Stomach smooth muscle (tissue), 2 donors: ENCODE data around the gene SP3.
"Not testable (repeated sequence)": the region's sequence is repeated elsewhere in the genome, so short reads cannot be mapped to it uniquely, and the experiment has no call there.

ENCODE experiments used
- H3K27ac ChIP-seq: one replicate; pipeline ENCODE4 v1.7.0; 2013; ENCODE audit warnings: mild to moderate bottlenecking, low read length, inconsistent platforms
- H3K27me3 ChIP-seq, 2 donors: one replicate each; pipeline ENCODE4 v1.7.0; 2013; ENCODE audit warnings: low read length in 2 of 2; ENCODE audit not compliant: insufficient read depth in 2 of 2, control insufficient read depth in 1 of 2
- H3K36me3 ChIP-seq, 2 donors: one replicate each; pipeline ENCODE4 v1.7.0; 2013; ENCODE audit warnings: low read length in 2 of 2; ENCODE audit not compliant: control insufficient read depth in 2 of 2, insufficient read depth in 2 of 2
- H3K4me1 ChIP-seq: one replicate; pipeline ENCODE4 v1.7.0; 2013; ENCODE audit warnings: low read length; ENCODE audit not compliant: control insufficient read depth, insufficient read depth
- H3K4me3 ChIP-seq, 2 donors: one replicate each; pipeline ENCODE4 v1.7.0; 2013; ENCODE audit warnings: low read length in 2 of 2
- H3K9ac ChIP-seq, 2 donors: one replicate each; pipeline ENCODE4 v1.7.0; 2013; ENCODE audit warnings: low read length in 2 of 2, mild to moderate bottlenecking in 1 of 2
- H3K9me3 ChIP-seq, 2 donors: one replicate each; pipeline ENCODE4 v1.7.0; 2013; ENCODE audit warnings: low read length in 2 of 2; ENCODE audit not compliant: control insufficient read depth in 2 of 2
- donor health status: healthy.
- donor health status: Pancreatic carcinoma.

SP3 gene

DNA sequence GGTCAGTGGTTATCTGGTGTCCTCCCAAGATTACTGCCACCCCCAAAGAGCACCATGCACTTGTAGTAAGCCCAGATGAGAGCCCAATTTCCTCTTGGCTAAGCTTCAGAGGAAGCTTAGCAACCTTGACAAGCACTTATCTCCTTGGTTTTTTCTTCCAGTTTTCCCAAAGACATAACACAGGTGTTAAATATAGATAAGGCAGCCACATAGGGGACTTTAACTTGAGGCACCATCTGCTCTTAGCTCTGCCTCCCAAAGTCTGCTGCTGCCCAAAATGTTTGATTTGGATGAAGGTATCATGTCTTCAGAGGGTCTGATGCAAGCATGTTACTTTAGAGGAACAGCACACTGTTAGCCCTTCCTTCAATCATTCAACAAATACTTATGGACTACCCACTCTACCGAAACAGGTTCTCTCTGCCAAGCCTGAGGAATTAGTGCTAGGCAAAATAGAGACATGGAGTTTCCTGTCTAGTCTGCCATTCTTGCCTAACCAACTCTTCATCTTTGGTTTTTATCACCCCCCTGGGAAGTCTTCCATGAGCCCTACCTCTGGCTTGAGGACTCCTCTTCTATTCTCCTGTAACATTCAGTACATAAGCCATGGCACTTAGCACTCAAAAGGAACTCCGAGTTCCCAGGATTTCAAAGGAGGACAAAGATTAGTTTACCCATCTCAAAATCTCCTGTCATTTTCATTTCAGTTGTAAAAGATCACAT is 73.7 kb downstream of the SP3 start:
- Histone ChIP-seq H3K4me1 (no peaks in the 10 kb centered on the region), H3K9me3 (no peaks in the 10 kb centered on the region), H3K4me3 (no peak overlapping the region), H3K27ac (no peak overlapping the region), H3K36me3 (no peaks in the 10 kb centered on the region), H3K9ac (no peak overlapping the region), H3K27me3 (peaks cover 0 to 2% of the 10 kb centered on the region in 2 donors)

DNA sequence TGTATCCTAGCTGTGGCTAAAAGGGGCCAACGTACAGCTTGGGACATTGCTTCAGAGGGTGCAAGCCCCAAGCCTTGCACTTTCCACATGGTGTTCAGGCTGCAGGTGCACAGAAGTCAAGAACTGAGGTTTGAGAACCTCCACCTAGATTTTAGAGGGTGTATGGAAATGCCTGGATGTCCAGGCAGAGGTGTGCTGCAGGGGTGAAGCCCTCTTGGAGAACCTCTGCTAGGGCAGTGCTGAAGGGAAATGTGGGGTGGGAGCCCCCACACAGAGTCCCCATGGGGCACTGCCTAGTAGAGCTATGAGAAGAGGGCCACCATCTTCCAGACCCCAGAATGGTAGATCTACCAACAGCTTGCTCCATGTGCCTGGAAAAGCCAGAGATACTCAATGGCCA is 75.7 kb downstream of the SP3 start:
- H3K4me3 ChIP-seq, H3K9me3 ChIP-seq, H3K9ac ChIP-seq, H3K27ac ChIP-seq, H3K4me1 ChIP-seq, H3K36me3 ChIP-seq, H3K27me3 ChIP-seq: not testable (repeated sequence)

DNA sequence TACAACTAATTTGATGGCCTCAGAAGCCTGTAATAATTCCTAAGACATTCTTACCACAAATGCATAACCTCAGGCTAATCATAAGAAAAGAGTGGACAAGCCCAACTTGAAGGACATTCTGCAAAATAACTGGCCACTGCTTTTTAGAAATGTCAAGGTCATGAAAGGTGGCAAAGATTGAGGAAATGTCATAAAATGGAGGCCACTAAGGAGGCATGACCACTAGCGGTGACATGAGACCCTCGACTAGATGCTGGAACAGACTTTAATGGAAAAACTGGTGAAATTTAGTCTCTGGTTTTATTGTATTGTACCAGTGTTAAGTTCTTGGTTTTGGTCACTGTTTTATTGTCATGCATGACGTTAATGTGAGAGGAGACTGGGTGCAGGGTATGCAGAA is 78.6 kb downstream of the SP3 start:
- Histone ChIP-seq H3K36me3 (no peaks in the 10 kb centered on the region), H3K9ac (no peak overlapping the region), H3K27ac (no peak overlapping the region), H3K27me3 (peaks cover 0 to 2% of the 10 kb centered on the region in 2 donors), H3K9me3 (no peaks in the 10 kb centered on the region), H3K4me3 (no peak overlapping the region), H3K4me1 (no peaks in the 10 kb centered on the region)

DNA sequence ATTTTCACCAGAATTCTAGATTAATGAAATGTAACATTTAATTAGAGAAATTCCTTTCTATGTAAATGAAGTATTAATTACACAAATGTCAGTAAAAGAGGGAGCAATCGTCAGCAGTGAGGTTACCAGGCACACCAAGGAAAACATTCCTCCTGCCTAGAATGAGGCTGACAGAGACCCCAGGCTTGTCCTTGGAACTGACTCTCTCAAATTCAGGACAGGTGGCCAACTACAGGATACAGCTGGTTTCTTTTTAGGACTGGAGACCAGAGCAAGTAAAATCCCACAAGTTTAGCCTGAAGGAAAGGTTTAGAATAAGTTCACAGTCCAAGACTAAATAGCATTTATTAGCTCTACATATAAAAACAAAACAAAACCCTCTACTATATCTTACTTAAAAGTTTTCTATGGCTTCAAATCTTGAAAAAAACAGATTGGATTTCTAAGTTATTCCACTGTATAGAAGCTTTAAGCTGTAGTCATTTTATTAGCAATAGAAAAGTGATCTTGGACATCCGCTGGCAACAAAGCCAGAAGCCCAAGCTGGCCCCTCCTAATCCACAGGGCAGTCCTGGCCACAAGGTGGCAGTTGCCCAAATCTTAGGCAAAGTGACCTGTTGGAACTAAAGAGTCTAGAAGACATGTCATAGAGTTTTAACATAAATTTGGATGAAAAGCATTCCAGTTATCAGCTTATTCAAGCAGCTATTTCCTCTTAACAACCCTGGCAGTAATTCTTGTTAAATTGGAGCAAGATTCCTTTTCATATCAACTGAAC is 81.0 kb downstream of the SP3 start:
- Histone ChIP-seq H3K9me3 (no peaks in the 10 kb centered on the region), H3K4me3 (no peak overlapping the region), H3K27me3 (no peaks in the 10 kb centered on the region), H3K4me1 (no peaks in the 10 kb centered on the region), H3K9ac (no peak overlapping the region), H3K27ac (no peak overlapping the region), H3K36me3 (no peaks in the 10 kb centered on the region)

DNA sequence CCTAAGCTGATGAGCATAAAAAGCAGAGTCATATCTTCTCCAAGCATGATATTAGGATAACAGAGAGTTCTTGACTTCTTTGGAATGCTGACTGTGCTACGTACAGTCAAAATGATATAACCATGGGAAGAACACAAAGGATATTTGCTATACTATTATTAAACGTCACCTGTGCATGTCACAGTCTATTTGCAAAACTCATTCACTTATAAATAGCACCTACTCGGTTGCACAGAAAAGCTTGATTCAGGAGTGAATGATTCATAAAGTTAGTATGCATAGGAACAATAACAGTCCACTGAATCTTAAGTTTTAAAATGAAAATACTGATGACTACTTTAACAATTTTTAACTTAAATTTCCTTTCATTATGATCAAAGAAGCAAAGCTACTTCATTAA is 83.3 kb downstream of the SP3 start:
- no peaks in the 10 kb centered on the region for H3K27me3 ChIP-seq
- H3K4me1 ChIP-seq = no peaks in the 10 kb centered on the region
- no peaks in the 10 kb centered on the region for H3K36me3 ChIP-seq
- H3K9me3 ChIP-seq = no peaks in the 10 kb centered on the region
- H3K4me3 ChIP-seq = no peak overlapping the region
- H3K9ac ChIP-seq = no peak overlapping the region
- H3K27ac ChIP-seq = no peak overlapping the region

DNA sequence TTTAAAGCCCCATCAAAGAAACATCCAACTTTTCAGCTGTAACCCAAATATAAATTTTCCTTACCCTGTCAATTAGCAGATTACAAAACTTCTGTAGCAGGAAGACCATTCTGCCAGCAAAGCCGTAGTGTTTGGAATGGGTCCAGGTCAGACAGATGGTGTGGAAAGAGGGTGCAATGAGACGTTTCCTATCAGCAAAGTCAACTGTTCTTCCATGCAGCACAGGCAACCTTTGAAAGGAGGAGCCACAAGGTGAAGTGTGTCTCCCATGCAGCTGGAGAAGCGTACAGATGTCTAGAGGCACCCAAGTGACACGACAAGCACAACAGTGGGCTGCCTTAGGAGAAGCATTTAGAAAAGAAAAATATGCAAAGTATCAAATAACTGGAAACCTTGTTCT is 83.7 kb downstream of the SP3 start:
- Histone ChIP-seq H3K9ac (no peak overlapping the region), H3K4me3 (no peak overlapping the region), H3K27ac (no peak overlapping the region), H3K36me3 (no peaks in the 10 kb centered on the region), H3K4me1 (no peaks in the 10 kb centered on the region), H3K9me3 (no peaks in the 10 kb centered on the region), H3K27me3 (no peaks in the 10 kb centered on the region)

DNA sequence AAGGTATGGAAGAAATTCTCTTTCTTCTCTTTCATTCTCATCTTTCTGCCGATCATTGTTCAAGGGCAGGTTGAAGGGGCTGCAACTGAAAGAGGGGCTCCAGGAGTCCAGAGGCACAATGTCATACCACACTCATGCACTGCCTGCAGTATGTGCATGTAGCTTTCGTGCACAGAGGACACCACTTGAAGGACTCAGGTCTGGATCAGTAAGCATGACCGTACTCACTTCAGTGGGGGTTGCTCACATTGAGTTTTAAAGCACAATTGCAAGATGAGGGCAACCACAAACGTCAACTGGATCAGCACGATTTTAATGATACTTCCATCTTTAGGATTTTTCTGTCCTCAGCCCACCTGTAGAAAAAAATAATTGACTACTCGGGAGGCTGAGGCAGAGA is 84.6 kb downstream of the SP3 start:
- Histone ChIP-seq H3K9ac (no peak overlapping the region), H3K4me3 (no peak overlapping the region), H3K27me3 (no peaks in the 10 kb centered on the region), H3K4me1 (no peaks in the 10 kb centered on the region), H3K27ac (no peak overlapping the region), H3K36me3 (no peaks in the 10 kb centered on the region), H3K9me3 (no peaks in the 10 kb centered on the region)

DNA sequence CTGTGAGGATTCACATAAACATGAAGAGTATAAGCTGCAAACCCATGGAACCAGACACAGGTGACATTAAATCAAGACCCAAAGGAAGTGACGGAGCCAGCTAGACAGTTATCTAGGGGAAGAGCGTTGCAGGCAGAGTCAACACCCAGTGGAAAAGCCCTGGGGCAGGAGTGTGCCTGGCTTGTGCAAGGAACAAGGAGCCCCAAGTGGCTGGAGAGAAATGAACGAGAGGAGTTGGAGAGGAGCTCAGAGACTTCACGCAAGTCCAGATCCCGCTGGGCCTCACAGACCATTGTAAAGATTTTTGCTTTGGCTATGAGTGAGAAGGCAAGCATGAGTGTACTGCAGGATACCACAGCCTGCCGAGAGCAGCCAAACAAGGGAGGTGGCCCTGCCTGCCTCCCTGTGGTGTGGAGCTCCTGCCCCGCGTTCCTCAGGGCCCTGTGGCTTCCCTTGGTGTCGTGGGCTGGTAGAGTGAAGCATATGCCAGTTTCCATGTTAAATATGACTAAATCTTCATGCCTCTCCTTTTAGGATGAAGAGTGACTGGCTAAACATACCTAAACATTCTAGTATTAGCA is 88.2 kb downstream of the SP3 start:
- H3K9ac ChIP-seq = no peak overlapping the region
- no peaks in the 10 kb centered on the region for H3K9me3 ChIP-seq
- no peak overlapping the region for H3K27ac ChIP-seq
- H3K4me1 ChIP-seq = no peaks in the 10 kb centered on the region
- H3K27me3 ChIP-seq = no peaks in the 10 kb centered on the region
- H3K36me3 ChIP-seq = no peaks in the 10 kb centered on the region
- no peak overlapping the region for H3K4me3 ChIP-seq

DNA sequence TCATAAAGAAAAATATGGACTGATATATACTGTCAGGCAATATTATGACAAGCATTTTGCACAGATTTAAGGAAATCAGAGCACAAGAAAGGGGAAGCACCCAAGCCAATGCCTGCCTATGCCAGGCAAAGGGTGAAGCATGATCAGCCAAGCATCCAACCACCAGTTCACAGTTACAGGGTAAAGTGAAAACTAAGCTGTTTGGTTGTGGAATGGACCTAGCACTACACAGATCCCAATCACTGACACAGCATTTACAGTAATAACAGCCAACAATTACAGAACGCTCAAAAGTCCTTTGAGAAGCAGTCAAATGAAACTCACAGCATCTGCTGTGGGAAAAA is 90.3 kb downstream of the SP3 start:
- no peaks in the 10 kb centered on the region for H3K4me1 ChIP-seq
- H3K27ac ChIP-seq = no peak overlapping the region
- H3K27me3 ChIP-seq = peaks cover 0 to 2% of the 10 kb centered on the region in 2 donors
- H3K9me3 ChIP-seq = no peaks in the 10 kb centered on the region
- H3K9ac ChIP-seq = no peak overlapping the region
- no peaks in the 10 kb centered on the region for H3K36me3 ChIP-seq
- H3K4me3 ChIP-seq = no peak overlapping the region

DNA sequence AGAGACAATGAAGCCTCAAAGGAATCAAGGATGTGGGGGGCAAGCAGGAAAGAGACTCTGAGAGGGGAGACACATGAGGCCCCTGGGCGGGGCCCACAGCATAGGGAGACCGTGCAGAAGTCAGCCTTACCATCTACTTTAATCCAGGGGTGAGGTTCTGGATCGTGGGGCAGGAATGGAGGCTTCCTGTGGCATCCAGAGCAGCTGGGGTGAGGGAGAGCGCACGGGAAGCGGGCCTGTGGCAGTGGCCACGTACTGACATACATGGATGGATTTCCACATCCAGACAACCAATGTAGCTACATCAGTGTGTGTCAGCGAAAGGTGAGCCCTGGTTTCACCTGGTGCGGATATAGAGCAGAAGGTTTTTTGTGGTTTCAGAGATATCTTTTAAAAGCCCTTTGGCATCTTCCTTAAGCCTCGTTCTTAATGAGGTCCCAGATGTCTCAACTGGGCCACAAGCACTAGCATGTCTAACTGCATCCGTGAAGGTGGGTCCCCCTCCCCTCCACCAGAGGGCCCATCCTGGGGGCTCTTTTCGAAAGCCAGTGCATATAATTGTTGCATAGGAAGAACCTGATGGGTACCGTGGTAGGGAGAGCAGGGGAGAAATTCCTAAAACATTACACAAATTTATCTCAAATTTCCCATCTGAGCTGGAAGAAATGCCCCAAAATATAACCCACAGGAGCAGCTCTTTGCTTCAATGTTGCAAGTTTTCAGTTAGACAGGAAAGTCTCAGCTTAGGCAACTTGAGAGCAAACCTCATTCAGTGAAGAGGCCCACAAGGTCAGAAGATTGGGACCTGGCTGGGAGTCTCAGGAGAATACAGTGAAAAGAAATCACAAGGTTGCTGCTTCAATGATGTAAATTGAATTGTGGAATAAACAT is 90.9 kb downstream of the SP3 start:
- H3K27ac ChIP-seq = no peak overlapping the region
- no peaks in the 10 kb centered on the region for H3K36me3 ChIP-seq
- no peaks in the 10 kb centered on the region for H3K9me3 ChIP-seq
- peaks cover 0 to 2% of the 10 kb centered on the region in 2 donors for H3K27me3 ChIP-seq
- no peak overlapping the region for H3K9ac ChIP-seq
- H3K4me3 ChIP-seq = no peak overlapping the region
- no peaks in the 10 kb centered on the region for H3K4me1 ChIP-seq
